Measurements from ENCODE around the gene HOXC4. TPM values are rescaled to one million over a fixed set of nuclear protein-coding genes. Genes with fewer than 3 reads are reported as not detected.
A peak's percentile ranks its signal among the peaks of the same experiment; 100 is the strongest.

The HOXC4 gene
- polyA plus RNA-seq, 3 donors, result not detected

DNA sequence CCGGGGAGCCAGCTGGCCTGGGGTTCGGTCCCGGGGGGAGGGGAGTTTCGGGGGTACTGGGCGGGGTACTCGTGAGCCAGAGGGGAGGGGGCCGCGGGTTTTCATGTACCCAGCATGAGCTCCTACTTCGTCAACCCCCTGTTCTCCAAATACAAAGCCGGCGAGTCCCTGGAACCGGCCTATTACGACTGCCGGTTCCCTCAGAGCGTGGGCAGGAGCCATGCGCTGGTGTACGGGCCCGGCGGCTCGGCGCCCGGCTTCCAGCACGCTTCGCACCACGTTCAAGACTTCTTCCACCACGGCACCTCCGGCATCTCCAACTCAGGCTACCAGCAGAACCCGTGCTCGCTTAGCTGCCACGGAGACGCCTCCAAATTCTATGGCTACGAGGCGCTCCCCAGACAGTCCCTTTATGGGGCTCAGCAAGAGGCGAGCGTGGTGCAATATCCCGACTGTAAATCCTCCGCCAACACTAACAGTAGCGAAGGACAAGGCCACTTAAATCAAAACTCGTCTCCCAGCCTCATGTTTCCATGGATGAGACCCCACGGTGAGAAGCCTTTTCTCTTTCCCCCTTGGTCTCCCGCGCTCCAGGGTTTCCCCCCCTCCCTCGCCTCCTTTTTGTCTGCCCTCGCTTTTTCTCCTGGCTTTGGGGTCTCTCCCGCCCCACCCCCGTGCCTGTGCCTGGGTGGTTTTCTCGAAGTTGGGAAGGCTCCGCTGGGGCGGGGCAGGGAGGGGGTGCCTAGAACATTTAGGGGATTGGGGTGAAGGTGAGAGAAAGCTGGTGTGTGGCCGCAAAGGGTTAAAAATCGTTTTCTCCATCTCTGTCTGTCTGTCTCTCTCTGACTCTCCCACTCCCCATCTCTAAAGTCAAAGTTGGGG, 44.2 kb upstream of the HOXC4 start:
- no peak overlapping the region for H3K27ac Mint-ChIP-seq
- Histone ChIP-seq H4K20me1 (ENCODE audit: insufficient read depth, low read length) (no peaks in the 10 kb centered on the region), H2AFZ (ENCODE audit: insufficient read depth, low read depth, low read length, poor library complexity, severe bottlenecking) (no peak overlapping the region), H3K36me3 (replicated peaks in 1 of 2; ENCODE audit: control insufficient read depth in 1 of 2, insufficient read depth in 2 of 2, low read length in 2 of 2) (no peaks in the 10 kb centered on the region), H3K27me3 (ENCODE audit: control insufficient read depth in 2 of 2, insufficient read depth in 2 of 2, low read length in 2 of 2) (peaks cover 85 to 98% of the 10 kb centered on the region in 2 donors), H3K4me1 (ENCODE audit: control insufficient read depth in 1 of 2, insufficient read depth in 2 of 2, low read length in 2 of 2) (peaks cover 14 to 17% of the 10 kb centered on the region in 2 donors), H3K9ac (ENCODE audit: insufficient read depth, low read length, poor library complexity, severe bottlenecking) (no peak overlapping the region), H3K4me3 (replicated peaks in 1 of 3; ENCODE audit: low read depth in 2 of 3, low read length in 3 of 3) (no peak overlapping the region), H3K4me2 (replicated peaks; ENCODE audit: extremely low read depth, low read length, poor library complexity, severe bottlenecking) (no peak overlapping the region), H3K79me2 (ENCODE audit: insufficient read depth, low read length) (no peaks in the 10 kb centered on the region), H3K9me3 (replicated peaks in 1 of 2; ENCODE audit: control insufficient read depth in 1 of 2, insufficient read depth in 1 of 2, low read length in 2 of 2) (peaks cover 2 to 58% of the 10 kb centered on the region in 2 donors), H3K27ac (ENCODE audit: low read depth in 1 of 2, low read length in 2 of 2) (no peak overlapping the region)
- peak overlapping the region in 1 of 2 donors; percentile 83 for H3K4me3 Mint-ChIP-seq
- peaks cover 32% of the 10 kb centered on the region for H3K4me1 Mint-ChIP-seq
- TF ChIP-seq CTCF (IDR thresholded peaks at IDR 0.05), result no peak
- intact Hi-C loops (cut with micrococcal nuclease), result loop anchor here in 1 of 2 donors (5.0 kb wide), 1 partner anchor 193 kb away; no protein-coding TSS in a partner anchor
- 3% methylated on average over 33 of the region's 51 CpGs for WGBS (ENCODE audit: insufficient coverage)
- peaks cover 5 to 16% of the 10 kb centered on the region in 2 donors for H3K36me3 Mint-ChIP-seq
- peaks cover 97 to 98% (median 98%) of the 10 kb centered on the region in 3 donors for H3K27me3 Mint-ChIP-seq (ENCODE audit: low read depth in 3 of 3)
- H3K9me3 Mint-ChIP-seq, result peaks cover 0 to 40% (median 17%) of the 10 kb centered on the region in 7 donors
- DNase-seq, result no peak

- peaks cover 86 to 98% of the 10 kb centered on the region in 2 donors for H3K27me3 ChIP-seq (ENCODE audit: control insufficient read depth in 2 of 2, insufficient read depth in 2 of 2, low read length in 2 of 2)
- no peak for TF ChIP-seq CTCF (IDR thresholded peaks at IDR 0.05)
- peaks cover 38% of the 10 kb centered on the region for H3K4me1 Mint-ChIP-seq
- H3K27ac ChIP-seq (ENCODE audit: low read depth in 1 of 2, low read length in 2 of 2), result no peak overlapping the region
- peaks cover 5 to 14% of the 10 kb centered on the region in 2 donors for H3K36me3 Mint-ChIP-seq
- H2AFZ ChIP-seq (ENCODE audit: insufficient read depth, low read depth, low read length, poor library complexity, severe bottlenecking), result no peak overlapping the region
- no peaks in the 10 kb centered on the region for H3K79me2 ChIP-seq (ENCODE audit: insufficient read depth, low read length)
- peaks cover 2 to 49% of the 10 kb centered on the region in 2 donors for H3K9me3 ChIP-seq (replicated peaks in 1 of 2; ENCODE audit: control insufficient read depth in 1 of 2, insufficient read depth in 1 of 2, low read length in 2 of 2)
- H3K9me3 Mint-ChIP-seq, result peaks cover 0 to 39% (median 14%) of the 10 kb centered on the region in 7 donors
- no peaks in the 10 kb centered on the region for H3K36me3 ChIP-seq (replicated peaks in 1 of 2; ENCODE audit: control insufficient read depth in 1 of 2, insufficient read depth in 2 of 2, low read length in 2 of 2)
- DNase-seq, result no peak
- H3K27me3 Mint-ChIP-seq (ENCODE audit: low read depth in 3 of 3), result peaks cover 97 to 98% (median 98%) of the 10 kb centered on the region in 3 donors
- no peak overlapping the region for H3K27ac Mint-ChIP-seq
- H4K20me1 ChIP-seq (ENCODE audit: insufficient read depth, low read length), result no peaks in the 10 kb centered on the region
- H3K4me1 ChIP-seq (ENCODE audit: control insufficient read depth in 1 of 2, insufficient read depth in 2 of 2, low read length in 2 of 2), result peaks cover 14 to 17% of the 10 kb centered on the region in 2 donors
- H3K9ac ChIP-seq (ENCODE audit: insufficient read depth, low read length, poor library complexity, severe bottlenecking), result no peak overlapping the region
- 0% methylated on average over 2 of the region's 10 CpGs for WGBS (ENCODE audit: insufficient coverage)
- intact Hi-C loops (cut with micrococcal nuclease), result no loop called here
- no peak overlapping the region for H3K4me3 ChIP-seq (replicated peaks in 1 of 3; ENCODE audit: low read depth in 2 of 3, low read length in 3 of 3)
- H3K4me2 ChIP-seq (replicated peaks; ENCODE audit: extremely low read depth, low read length, poor library complexity, severe bottlenecking), result no peak overlapping the region
- peak overlapping the region in 1 of 2 donors; percentile 83 for H3K4me3 Mint-ChIP-seq
Measured at GRCh38 chr12:54010053-54010971, 43.3 kb upstream of the HOXC4 start.

Data from CD14-positive monocyte (primary cell).